ENCODE data around the gene ETFA. TPM values are rescaled to one million over a fixed set of nuclear protein-coding genes. Genes with fewer than 3 reads are reported as not detected.
"Not testable (repeated sequence)": the region's sequence is repeated elsewhere in the genome, so short reads cannot be mapped to it uniquely, and the experiment has no call there.

Gene ETFA
- total RNA-seq, 1 donor from 2014 or later, result 109 TPM

GRCh38 chr15:76274226-76274625 lies 37.0 kb downstream of the ETFA start:
- H3K27me3 Mint-ChIP-seq (ENCODE audit: low read depth), result no peaks in the 10 kb centered on the region
- no peak overlapping the region for H3K27ac Mint-ChIP-seq (ENCODE audit: unreplicated experiment)
- H3K36me3 Mint-ChIP-seq (ENCODE audit: low read depth), result peaks cover 44% of the 10 kb centered on the region
- no peak for TF ChIP-seq CTCF (conservative IDR thresholded peaks at IDR 0.05)
- H3K9me3 Mint-ChIP-seq, result peaks cover 9% of the 10 kb centered on the region
- H3K4me1 Mint-ChIP-seq, result no peaks in the 10 kb centered on the region
- no peak overlapping the region for H3K4me3 Mint-ChIP-seq
- no peak for DNase-seq (ENCODE audit: low read depth, low spot score)

GRCh38 chr15:76270876-76271275 lies 40.4 kb downstream of the ETFA start:
- DNase-seq (ENCODE audit: low read depth, low spot score), result no peak
- Mint-ChIP-seq H3K27ac (ENCODE audit: unreplicated experiment) (no peak overlapping the region), H3K4me3 (no peak overlapping the region), H3K9me3 (peaks cover 13% of the 10 kb centered on the region), H3K27me3 (ENCODE audit: low read depth) (no peaks in the 10 kb centered on the region), H3K36me3 (ENCODE audit: low read depth) (peaks cover 52% of the 10 kb centered on the region), H3K4me1 (no peaks in the 10 kb centered on the region)
- no peak for TF ChIP-seq CTCF (conservative IDR thresholded peaks at IDR 0.05)

- H3K27me3 Mint-ChIP-seq (ENCODE audit: low read depth), result no peaks in the 10 kb centered on the region
Observed at GRCh38 chr15:76267077-76267476, 44.2 kb downstream of the ETFA start.

GRCh38 chr15:76265769-76266168 lies 45.5 kb downstream of the ETFA start:
- not testable (repeated sequence) for H3K4me1 Mint-ChIP-seq; H3K27ac Mint-ChIP-seq (ENCODE audit: unreplicated experiment); DNase-seq (ENCODE audit: low read depth, low spot score); H3K27me3 Mint-ChIP-seq (ENCODE audit: low read depth); H3K4me3 Mint-ChIP-seq
- Mint-ChIP-seq H3K36me3 (ENCODE audit: low read depth) (peaks cover 89% of the 10 kb centered on the region), H3K9me3 (peaks cover 36% of the 10 kb centered on the region)

More at GRCh38 chr15:76267077-76267476, 44.2 kb downstream of the ETFA start:
- Mint-ChIP-seq H3K9me3 (peaks cover 36% of the 10 kb centered on the region), H3K4me1 (no peaks in the 10 kb centered on the region), H3K27ac (ENCODE audit: unreplicated experiment) (no peak overlapping the region), H3K36me3 (ENCODE audit: low read depth) (peaks cover 81% of the 10 kb centered on the region), H3K4me3 (no peak overlapping the region)
- no peak for TF ChIP-seq CTCF (conservative IDR thresholded peaks at IDR 0.05)
- DNase-seq (ENCODE audit: low read depth, low spot score), result no peak

- H3K4me3 Mint-ChIP-seq, result no peak overlapping the region
- H3K36me3 Mint-ChIP-seq (ENCODE audit: low read depth), result peaks cover 65% of the 10 kb centered on the region
- H3K27ac Mint-ChIP-seq (ENCODE audit: unreplicated experiment), result no peak overlapping the region
- H3K9me3 Mint-ChIP-seq, result peaks cover 22% of the 10 kb centered on the region
- H3K27me3 Mint-ChIP-seq (ENCODE audit: low read depth), result no peaks in the 10 kb centered on the region
- H3K4me1 Mint-ChIP-seq, result no peaks in the 10 kb centered on the region
- no peak for TF ChIP-seq CTCF (conservative IDR thresholded peaks at IDR 0.05)
- no peak for DNase-seq (ENCODE audit: low read depth, low spot score)
Observed at GRCh38 chr15:76260246-76260938, 50.9 kb downstream of the ETFA start.

GRCh38 chr15:76259392-76259791 lies 51.9 kb downstream of the ETFA start:
- Mint-ChIP-seq H3K27me3 (ENCODE audit: low read depth) (no peaks in the 10 kb centered on the region), H3K9me3 (peaks cover 17% of the 10 kb centered on the region), H3K36me3 (ENCODE audit: low read depth) (peaks cover 57% of the 10 kb centered on the region), H3K27ac (ENCODE audit: unreplicated experiment) (peak overlapping the region; percentile 71), H3K4me1 (no peaks in the 10 kb centered on the region), H3K4me3 (no peak overlapping the region)
- no peak for TF ChIP-seq CTCF (conservative IDR thresholded peaks at IDR 0.05)
- no peak for DNase-seq (ENCODE audit: low read depth, low spot score)

Data from neural crest cell (in vitro differentiated cells).